Loucy (cell line): Measurements from ENCODE around the gene CNDP2.
"Not testable (repeated sequence)": the region's sequence is repeated elsewhere in the genome, so short reads cannot be mapped to it uniquely, and the experiment has no call there.

Source experiments
- CTCF ChIP-seq: fragments of 200-600 bp; sonication (generic); conservative IDR thresholded peaks from 2 replicates; pipeline ENCODE4 v1.5.1; 2014; ENCODE audit warnings: mild to moderate bottlenecking, antibody characterized with exemption, low read length
- EZH2phosphoT487 ChIP-seq: fragments of 200-600 bp; IDR thresholded peaks from 2 replicates; pipeline ENCODE4 v1.6.1; 2018; ENCODE audit warnings: antibody characterized with exemption, mild to moderate bottlenecking, moderate library complexity, borderline replicate concordance

- not testable (repeated sequence) for TF ChIP-seq CTCF, EZH2phosphoT487
These were observed 4.6 kb downstream of the CNDP2 start for GRCh38 chr18:74500774-74501173.
